Testis (tissue), 3 donors: ENCODE measurements around the gene MPDU1. TPM values are rescaled to one million over a fixed set of nuclear protein-coding genes. Genes with fewer than 3 reads are reported as not detected.

ENCODE experiments used
- DNase-seq: peaks from one replicate; pipeline ENCODE4 v3.0.0-alpha.2; 2019
- H3K27ac ChIP-seq, 2 donors: fragments of 200-600 bp; sonication (generic); one replicate each; pipeline ENCODE4 v1.5.1; 2019
- H3K27me3 ChIP-seq: fragments of 200-600 bp; sonication (generic); one replicate; pipeline ENCODE4 v1.5.1; 2019
- H3K36me3 ChIP-seq: fragments of 200-600 bp; sonication (generic); one replicate; pipeline ENCODE4 v1.5.1; 2017; ENCODE audit warnings: low read depth; ENCODE audit errors: missing control alignments
- H3K4me1 ChIP-seq: fragments of 200-600 bp; sonication (generic); one replicate; pipeline ENCODE4 v1.5.1; 2019
- H3K4me3 ChIP-seq, 2 donors: fragments of 200-600 bp; sonication (generic); one replicate each; pipeline ENCODE4 v1.5.1; 2017 to 2019
- H3K9me3 ChIP-seq: fragments of 200-600 bp; sonication (generic); one replicate; pipeline ENCODE4 v1.5.1; 2017
- CTCF ChIP-seq, 3 experiments: fragments of 450-650 bp in 2 of 3; fragments of 200-600 bp in 1 of 3; sonication (generic) in 1 of 3; IDR thresholded peaks; one replicate each; pipeline ENCODE4 v1.5.1; 2016 to 2019; ENCODE audit warnings: antibody characterized with exemption in 3 of 3, mild to moderate bottlenecking in 2 of 3, moderate library complexity in 1 of 3
- POLR2A ChIP-seq: fragments of 450-650 bp; IDR thresholded peaks from one replicate; pipeline ENCODE4 v1.6.1; 2017; ENCODE audit warnings: antibody characterized with exemption, mild to moderate bottlenecking, moderate library complexity
- WGBS, 2 donors: methylation state at CpG; one replicate each; pipeline ENCODE4 v1.1.5; 2018; 5-methylcytosine and 5-hydroxymethylcytosine counted together
- intact Hi-C: fragments of 100-400 bp; cut with DNase I; formaldehyde crosslinking; loops from one replicate; pipeline ENCODE4 v1.15.1; 2023; ENCODE audit warnings: low total_unique reads
- polyA plus RNA-seq: library from polyadenylated mRNA; stranded (reverse); fragments of 350-450 nt; fragmentation: Illumina TruSeq; extraction: RNeasy Lipid Tissue Mini Kit (QIAGEN cat#74804); gene quantifications from one replicate; pipeline ENCODE4 v1.2.3, GENCODE V29; 2014; ENCODE audit warnings: low read depth, low replicate concordance; ENCODE audit not compliant: insufficient read depth
- total RNA-seq, 2 donors: library from RNA; depleted of rRNA; stranded (reverse); fragments of >200 nt; gene quantifications; one replicate each; pipeline ENCODE4 v1.2.3, GENCODE V29; 2016

The MPDU1 gene
- total and polyA plus RNA-seq, 3 donors from 2014 or later = 55.7 to 88.7 (median 60.9) TPM

DNA sequence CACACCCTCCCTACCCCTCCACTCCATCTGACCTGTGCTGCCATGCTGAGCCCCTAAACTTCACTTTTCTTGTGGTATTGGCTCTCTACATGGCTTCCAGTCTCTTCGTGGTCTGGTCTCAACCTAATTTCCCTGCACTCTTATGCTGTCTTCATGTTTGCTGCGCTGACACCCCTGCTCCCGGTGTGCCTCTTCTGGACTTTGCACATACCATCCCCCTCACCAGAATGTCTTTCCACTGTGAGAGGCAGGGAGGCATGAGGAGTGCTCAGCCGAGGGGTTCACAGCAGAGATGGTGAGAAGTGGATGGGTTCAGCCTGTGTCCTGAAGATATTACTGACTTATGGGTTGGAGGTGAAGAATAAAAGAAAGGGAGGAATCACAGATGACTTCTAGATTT, 32.3 kb upstream of the MPDU1 start:
- TF ChIP-seq POLR2A = no peak
- WGBS, 2 donors = 89 to 91% methylated on average over 4 of the region's 4 CpGs
- no peaks in the 10 kb centered on the region for H3K4me1 ChIP-seq
- no peak for DNase-seq
- H3K9me3 ChIP-seq = no peaks in the 10 kb centered on the region
- H3K27me3 ChIP-seq = no peaks in the 10 kb centered on the region
- no peak overlapping the region for H3K27ac ChIP-seq
- intact Hi-C loops = no loop called here
- no peak overlapping the region for H3K4me3 ChIP-seq
- H3K36me3 ChIP-seq = no peaks in the 10 kb centered on the region

GRCh38 chr17:7552621-7553051, 31.0 kb upstream of the MPDU1 start:
- H3K36me3 ChIP-seq = no peaks in the 10 kb centered on the region
- no peaks in the 10 kb centered on the region for H3K9me3 ChIP-seq
- intact Hi-C loops = no loop called here
- H3K27ac ChIP-seq = no peak overlapping the region
- 81 to 85% methylated on average over 6 of the region's 6 CpGs for WGBS, 2 donors
- H3K4me1 ChIP-seq = peaks cover 4% of the 10 kb centered on the region
- DNase-seq = no peak
- no peak overlapping the region for H3K4me3 ChIP-seq
- no peaks in the 10 kb centered on the region for H3K27me3 ChIP-seq
- TF ChIP-seq CTCF (IDR thresholded peaks at IDR 0.05) = no peak
- TF ChIP-seq POLR2A = no peak

- peaks cover 11% of the 10 kb centered on the region for H3K4me1 ChIP-seq
- H3K4me3 ChIP-seq = no peak overlapping the region
- H3K9me3 ChIP-seq = no peaks in the 10 kb centered on the region
- no peaks in the 10 kb centered on the region for H3K27me3 ChIP-seq
- intact Hi-C loops = no loop called here
- H3K27ac ChIP-seq = no peak overlapping the region
- WGBS, 2 donors = 100% methylated on average over 1 of the region's 1 CpG
- no peaks in the 10 kb centered on the region for H3K36me3 ChIP-seq
- no peak for TF ChIP-seq CTCF (IDR thresholded peaks at IDR 0.05)
- no peak for TF ChIP-seq POLR2A
- no peak for DNase-seq
Measured at GRCh38 chr17:7553356-7553755, 30.3 kb upstream of the MPDU1 start.

DNA sequence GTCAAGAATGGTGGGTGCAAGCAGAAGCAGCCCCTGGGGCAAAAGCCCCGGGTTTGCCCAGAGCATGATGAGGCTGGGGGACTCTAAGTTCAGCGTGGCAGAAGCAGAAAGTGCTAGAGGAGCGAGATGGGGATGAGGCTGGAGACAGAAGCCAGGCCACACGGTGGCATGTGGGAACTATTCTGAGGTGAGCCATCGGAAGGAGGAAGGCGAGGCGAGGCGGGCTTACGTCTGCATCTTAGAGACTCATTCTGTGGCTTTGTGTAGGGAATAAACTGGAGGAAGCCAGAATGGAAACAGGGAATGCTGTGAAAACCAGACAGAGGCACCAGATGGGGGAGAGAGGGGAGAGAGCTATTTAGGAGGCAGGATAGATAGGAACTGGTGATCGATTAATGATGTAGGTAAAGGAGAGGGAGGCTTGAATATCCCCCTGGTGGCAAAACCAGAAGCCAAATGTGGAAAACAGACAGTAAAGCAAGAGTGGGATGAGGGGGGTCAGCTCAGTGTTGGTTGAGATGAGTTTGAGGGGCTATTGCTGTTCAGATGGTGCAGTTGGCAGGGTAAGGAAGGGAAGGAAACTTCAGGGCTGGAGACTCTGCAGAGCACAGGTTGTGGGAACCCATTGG, 28.2 kb upstream of the MPDU1 start:
- Histone ChIP-seq H3K4me1 (peaks cover 31% of the 10 kb centered on the region), H3K27ac (no peak overlapping the region), H3K9me3 (no peaks in the 10 kb centered on the region), H3K27me3 (no peaks in the 10 kb centered on the region), H3K4me3 (no peak overlapping the region), H3K36me3 (no peaks in the 10 kb centered on the region)
- TF ChIP-seq POLR2A = no peak
- no peak for TF ChIP-seq CTCF (IDR thresholded peaks at IDR 0.05)
- intact Hi-C loops = loop anchor here (5.0 kb wide), 1 partner anchor 43 kb away; no protein-coding TSS in a partner anchor
- DNase-seq = no peak
- WGBS, 2 donors = 74 to 77% methylated on average over 10 of the region's 10 CpGs

- Histone ChIP-seq H3K4me1 (peaks cover 36% of the 10 kb centered on the region), H3K27me3 (no peaks in the 10 kb centered on the region), H3K36me3 (no peaks in the 10 kb centered on the region), H3K4me3 (no peak overlapping the region), H3K27ac (no peak overlapping the region), H3K9me3 (no peaks in the 10 kb centered on the region)
- TF ChIP-seq POLR2A = no peak
- no peak for TF ChIP-seq CTCF (IDR thresholded peaks at IDR 0.05)
- whole genome bisulfite sequencing, 2 donors = 77 to 85% methylated on average over 9 to 12 of the region's 12 CpGs
- DNase-seq = no peak
- intact Hi-C loops = loop anchor here (5.0 kb wide), 1 partner anchor 44 kb away; no protein-coding TSS in a partner anchor
Measured at GRCh38 chr17:7556627-7557026, 27.0 kb upstream of the MPDU1 start.
